PC-3 (cell line): ENCODE data around the gene PIEZO2.

Experiments
- EZH2phosphoT487 ChIP-seq: fragments of 300-600 bp; sonication (generic); IDR thresholded peaks from 2 replicates; pipeline ENCODE4 v1.6.1; 2018; ENCODE audit warnings: mild to moderate bottlenecking, antibody characterized with exemption, low read length, borderline replicate concordance
- TF ChIP-seq, protein P1 (sequence below): fragments of 300-600 bp; sonication (generic); conservative IDR thresholded peaks from 2 replicates; pipeline ENCODE4 v1.5.1; 2017; ENCODE audit warnings: antibody characterized with exemption, low read depth, mild to moderate bottlenecking, low read length

DNA sequence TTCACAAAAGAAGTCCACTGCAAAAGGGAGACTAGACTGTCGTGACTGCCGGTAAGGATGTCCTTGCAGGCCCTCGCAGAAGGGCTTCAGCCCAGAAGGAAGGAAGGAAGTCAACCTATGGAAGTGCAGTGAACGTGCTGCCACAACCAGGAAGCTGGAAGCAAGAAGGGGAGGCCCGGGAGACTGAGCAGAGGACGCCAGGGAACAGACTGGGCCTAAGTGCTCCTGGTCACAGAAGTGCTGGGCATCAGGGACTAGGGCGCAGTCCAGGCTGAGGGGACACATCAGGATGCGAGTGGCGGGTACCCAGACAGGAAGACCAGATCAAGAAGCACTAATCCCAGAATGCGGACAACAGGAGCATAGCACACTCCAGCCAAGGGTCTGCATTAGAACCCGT, 78.8 kb downstream of the PIEZO2 start:
- TF ChIP-seq, protein P1, sequence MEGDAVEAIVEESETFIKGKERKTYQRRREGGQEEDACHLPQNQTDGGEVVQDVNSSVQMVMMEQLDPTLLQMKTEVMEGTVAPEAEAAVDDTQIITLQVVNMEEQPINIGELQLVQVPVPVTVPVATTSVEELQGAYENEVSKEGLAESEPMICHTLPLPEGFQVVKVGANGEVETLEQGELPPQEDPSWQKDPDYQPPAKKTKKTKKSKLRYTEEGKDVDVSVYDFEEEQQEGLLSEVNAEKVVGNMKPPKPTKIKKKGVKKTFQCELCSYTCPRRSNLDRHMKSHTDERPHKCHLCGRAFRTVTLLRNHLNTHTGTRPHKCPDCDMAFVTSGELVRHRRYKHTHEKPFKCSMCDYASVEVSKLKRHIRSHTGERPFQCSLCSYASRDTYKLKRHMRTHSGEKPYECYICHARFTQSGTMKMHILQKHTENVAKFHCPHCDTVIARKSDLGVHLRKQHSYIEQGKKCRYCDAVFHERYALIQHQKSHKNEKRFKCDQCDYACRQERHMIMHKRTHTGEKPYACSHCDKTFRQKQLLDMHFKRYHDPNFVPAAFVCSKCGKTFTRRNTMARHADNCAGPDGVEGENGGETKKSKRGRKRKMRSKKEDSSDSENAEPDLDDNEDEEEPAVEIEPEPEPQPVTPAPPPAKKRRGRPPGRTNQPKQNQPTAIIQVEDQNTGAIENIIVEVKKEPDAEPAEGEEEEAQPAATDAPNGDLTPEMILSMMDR: no peak
- TF ChIP-seq EZH2phosphoT487: no peak
